GM21526 (cell line): ENCODE results near the gene USP21.

Experiments
- ATAC-seq: cut with Tn5 transposase; IDR thresholded peaks from one replicate; pipeline ENCODE4 v1.9.1; 2021; ENCODE audit warnings: moderate library complexity; ENCODE audit not compliant: unreplicated experiment, low FRiP score

USP21 gene

GRCh38 chr1:161190962-161191521 is 31.7 kb downstream of the USP21 start:
- ATAC-seq = no peak

DNA sequence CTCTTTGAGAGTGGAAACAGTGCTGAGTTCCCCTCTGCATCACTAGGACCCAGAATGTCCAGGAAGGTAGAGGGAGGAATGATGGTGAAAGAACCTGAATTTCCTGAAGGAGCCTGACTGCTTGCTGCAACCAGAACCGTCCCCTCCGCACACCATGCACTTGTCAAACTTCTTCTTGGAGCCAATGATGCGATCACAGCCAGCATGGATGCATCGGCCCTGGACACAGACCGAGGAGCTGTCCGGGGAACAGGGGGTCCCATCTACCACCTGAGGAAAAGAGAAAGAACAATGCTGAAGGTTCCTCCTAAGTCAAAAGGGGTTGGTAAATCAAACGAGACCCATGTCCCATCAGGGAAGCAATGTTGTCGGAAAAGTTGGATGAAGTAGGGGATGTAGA is 32.7 kb downstream of the USP21 start:
- no peak for ATAC-seq

GRCh38 chr1:161192476-161193465 is 33.5 kb downstream of the USP21 start:
- ATAC-seq = no peak

GRCh38 chr1:161193561-161194235 is 34.4 kb downstream of the USP21 start:
- no peak for ATAC-seq

DNA sequence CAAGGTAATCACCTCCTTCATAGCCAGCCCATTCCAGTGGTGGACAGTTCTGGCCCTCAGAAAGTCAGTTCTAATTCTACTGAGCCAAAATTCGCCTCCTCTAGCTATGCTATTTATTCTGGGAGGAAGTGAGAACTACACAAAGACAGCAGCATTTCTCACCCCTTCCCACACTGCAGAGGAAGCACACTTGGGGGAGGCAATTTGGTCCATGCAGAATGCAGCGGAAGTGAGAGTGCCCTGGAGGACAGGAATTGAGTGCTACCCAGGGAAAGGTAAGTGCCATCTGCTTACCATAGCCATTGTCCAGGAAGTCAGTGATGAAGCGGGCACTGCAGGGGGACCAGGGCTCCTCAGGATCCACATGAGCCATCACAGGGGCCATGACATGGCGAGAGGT is 35.9 kb downstream of the USP21 start:
- ATAC-seq = no peak

DNA sequence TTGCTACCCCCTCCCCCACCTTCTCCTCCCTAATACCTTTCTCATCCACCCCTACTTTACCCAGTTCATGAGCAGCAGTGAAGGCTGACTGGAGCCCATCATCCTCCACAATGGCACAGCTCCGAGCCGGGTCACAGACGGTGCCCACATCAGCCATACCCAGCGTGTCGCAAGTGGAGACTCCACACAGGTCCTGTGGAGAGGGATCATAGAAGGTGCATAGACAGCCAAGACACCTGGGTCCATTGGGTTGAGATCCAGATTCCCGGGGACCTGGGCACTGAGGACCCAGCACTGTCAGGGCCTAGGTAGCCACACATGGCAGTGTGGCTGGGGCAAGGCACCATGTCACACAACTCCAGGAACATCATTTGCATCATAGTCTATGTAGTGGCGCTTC is 36.8 kb downstream of the USP21 start:
- ATAC-seq = no peak

DNA sequence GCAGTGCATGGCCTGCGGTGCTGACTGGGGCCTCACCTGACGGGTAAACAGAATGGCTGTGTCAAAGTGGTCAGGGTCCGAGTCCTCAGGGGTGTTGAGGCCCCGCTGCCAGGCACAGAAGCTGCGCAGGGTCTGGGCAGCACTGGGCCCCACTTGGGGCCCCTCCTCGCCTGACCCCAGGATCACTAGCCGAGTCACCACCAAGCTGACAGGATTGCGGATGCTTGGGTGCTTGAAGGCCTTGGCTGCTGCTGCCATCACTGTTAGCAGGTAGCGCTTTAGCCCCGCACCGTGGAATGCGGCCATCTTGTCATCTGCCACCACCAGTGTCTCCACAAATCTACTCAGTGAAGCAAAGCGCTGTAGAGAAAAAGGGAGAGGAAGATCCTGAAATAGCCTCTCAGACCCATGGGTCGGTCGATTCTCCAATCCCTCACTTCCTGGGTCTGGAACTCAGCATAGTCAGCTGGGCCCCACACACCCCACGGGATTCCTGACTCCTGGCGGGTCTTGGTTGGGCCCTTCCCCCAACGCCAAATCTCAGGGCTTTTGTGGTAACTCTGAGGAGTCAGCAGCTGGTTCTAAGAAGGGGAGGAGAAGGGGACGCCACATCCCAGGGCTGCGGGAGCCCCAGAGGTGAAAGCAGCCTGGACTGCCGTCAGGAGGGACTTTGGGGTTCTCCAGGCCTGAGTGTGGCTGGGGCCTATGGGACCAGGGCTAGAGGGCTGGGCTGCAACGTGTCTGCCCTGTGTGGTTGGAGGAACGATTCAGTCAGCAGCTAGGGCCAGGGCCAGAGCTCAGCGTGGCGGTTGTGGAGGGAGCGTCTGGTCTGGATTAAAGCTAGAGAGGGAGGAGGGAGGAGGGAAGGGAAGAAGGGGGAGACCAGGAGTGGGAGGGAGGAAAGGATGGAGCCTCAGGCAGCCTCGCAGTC is 37.5 kb downstream of the USP21 start:
- ATAC-seq = no peak

DNA sequence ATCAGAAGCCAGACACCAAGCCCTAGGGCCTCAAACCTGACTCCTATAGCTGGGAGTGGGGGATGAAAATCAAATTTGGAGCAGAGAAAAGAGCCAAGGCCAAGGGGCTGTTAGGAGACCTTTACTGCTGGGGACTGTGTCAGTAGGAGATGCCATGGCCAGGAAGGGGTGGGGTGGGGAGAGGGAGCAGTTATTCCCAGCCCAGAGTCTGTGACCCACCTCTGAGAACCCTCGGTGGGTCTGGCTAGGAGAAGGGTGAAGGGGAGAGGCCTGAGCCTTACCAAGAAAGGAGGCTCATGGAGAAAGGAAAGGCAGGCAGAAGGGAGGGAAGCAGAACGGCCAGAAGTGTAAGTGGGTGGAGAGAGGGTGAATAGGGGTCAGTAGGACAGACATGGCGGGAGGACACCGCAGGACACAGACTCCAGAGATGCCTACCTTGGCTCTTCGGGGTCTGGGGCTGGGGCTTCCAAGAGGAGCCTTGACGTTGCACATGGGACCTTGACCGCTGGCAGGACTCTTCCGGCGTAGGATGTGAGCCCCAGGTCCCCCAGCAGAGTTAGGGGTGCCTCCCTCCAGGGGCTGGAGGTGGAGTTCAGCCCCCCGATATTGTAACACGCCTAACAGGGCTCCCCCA is 38.4 kb downstream of the USP21 start:
- no peak for ATAC-seq

DNA sequence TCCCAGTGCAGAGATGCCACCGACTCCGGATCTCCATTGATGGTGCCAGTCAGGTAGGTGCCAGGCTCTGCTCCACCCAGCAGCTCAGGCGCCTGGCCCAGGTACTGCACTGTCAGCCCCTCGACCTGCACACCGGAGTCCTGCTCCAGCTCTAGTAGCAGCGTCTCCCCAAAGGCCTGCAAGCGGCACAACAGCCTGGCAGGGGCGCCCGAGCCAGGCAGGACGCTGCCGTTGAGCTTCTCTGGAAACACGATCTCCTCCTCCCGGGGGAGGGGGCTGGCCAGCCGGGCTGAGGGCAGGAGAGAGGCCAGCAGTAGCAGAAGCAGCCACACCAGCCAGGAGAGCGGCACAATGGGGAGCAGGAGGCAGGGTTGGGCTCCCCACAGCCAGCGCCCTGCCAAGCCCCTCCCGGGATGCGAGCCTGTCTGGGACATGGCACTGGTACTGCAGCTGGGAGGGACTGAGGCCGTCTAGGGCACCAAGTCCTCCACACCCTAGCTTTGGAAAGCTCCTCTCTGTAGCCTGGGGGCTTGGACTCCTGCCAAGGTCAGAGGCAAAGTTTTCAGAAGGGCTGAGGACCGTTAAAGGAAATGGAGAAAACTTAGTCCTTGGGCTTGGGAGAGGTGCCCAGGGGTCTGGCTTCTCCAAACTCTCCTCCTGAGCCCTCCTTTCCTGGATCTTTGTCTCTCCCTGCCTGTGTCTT is 39.0 kb downstream of the USP21 start:
- ATAC-seq = no peak

DNA sequence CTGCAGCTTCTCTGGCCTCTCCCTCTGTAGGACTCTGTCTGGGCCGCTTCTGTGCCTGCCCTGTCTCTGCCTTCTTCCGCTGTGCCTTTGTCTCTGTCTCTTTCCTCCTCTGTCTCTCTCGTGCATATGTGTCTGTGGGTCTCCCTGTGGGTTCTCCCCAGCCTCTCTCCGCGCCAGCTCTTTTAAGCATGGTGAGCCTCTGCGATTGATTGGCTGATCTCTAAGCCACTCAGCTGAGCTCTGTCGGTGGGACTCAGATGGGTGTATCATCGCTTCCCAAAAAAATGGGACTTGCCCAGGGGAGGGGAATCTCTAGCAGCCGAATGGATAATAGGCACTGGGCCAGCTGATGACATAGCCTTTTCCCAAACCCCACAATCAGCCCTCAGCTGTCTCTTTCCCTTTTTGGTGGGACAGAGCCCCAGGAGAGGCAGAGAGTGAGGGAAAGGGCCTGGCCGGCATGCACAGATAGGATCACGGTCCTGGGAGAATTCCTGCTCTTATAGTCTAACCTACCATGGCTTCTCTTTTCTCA is 39.7 kb downstream of the USP21 start, which contains the start of gene ADAMTS4:
ADAMTS4 (minus strand) TSS at position 158 of the 535 bp plus-strand sequence. CDS start 427 bp downstream, outside the sequence.
- no peak for ATAC-seq

DNA sequence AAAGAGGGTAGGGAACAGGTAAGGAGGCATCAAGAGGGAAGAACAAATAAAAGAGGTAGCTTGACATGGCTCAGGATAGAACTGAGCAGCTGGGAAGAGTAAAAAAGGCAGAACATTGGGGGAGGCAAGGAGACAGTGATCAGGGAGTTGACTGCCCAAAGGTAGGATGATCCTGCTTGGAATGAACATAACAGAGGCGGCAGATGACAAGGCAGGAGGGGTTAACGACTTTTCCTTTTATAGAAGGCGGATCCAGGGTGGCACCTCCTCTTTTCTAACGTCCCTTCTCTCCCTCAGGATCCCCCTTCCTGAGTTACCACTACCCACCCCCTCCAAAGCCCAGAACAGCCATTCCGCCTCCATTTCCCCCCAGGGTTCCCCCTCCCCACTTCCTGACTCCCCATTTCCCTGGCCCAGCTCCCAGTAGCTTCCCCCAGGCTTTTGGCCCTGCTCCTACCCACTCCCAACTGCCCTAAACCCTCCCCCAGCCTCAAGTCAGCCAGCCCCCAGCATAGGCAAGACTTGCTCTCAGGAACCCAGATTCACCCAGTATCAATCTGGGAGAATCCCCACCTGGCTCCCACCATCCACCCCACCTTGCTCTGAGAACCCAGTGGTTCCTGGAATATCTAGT is 40.3 kb downstream of the USP21 start:
- ATAC-seq = no peak

GRCh38 chr1:161200421-161200991 is 41.2 kb downstream of the USP21 start:
- ATAC-seq = no peak

GRCh38 chr1:161200992-161201835 is 41.9 kb downstream of the USP21 start:
- no peak for ATAC-seq

DNA sequence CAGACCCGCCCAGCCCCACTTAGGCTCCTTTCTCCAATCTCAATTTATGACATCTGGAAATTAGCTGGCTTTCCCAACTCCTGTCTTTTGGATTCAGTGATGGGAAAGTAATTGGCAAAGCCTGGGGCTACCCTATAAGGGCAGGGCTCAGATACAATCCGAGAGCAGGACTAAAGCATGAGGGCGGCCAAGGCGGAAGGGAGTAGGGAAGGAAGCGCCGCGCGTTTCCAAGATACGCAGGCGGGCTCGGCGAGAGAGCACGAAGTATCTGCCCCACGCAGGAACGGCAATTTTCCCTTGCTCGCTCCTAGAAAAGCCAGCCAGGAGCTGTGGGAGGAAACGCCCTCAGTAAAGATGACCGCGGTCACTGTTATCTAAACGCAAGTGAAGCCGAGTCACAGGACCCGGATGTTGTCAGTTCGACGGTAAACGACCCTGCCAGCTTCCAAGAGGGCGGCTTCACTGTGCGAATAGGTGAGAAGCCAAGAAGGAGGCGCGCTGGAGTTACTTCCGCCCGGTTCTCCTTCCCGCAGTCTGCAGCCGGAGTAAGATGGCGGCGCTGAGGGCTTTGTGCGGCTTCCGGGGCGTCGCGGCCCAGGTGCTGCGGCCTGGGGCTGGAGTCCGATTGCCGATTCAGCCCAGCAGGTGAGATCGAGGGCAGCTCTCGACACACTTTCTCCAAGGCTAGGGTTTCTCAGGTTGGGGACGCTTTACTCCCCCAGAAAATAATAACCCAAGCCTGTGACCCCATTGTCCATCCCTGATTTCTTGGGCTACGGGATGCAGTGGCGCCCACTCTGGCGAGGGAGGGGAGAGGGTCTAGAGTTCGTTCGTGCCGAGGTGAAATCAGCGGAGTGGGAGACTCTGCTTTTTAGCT is 42.8 kb downstream of the USP21 start, which contains the start of gene NDUFS2:
NDUFS2 (plus strand) TSS at position 532 of the 877 bp plus-strand sequence; CDS start at position 551, 19 bp downstream.
- peak; percentile 93 for ATAC-seq

DNA sequence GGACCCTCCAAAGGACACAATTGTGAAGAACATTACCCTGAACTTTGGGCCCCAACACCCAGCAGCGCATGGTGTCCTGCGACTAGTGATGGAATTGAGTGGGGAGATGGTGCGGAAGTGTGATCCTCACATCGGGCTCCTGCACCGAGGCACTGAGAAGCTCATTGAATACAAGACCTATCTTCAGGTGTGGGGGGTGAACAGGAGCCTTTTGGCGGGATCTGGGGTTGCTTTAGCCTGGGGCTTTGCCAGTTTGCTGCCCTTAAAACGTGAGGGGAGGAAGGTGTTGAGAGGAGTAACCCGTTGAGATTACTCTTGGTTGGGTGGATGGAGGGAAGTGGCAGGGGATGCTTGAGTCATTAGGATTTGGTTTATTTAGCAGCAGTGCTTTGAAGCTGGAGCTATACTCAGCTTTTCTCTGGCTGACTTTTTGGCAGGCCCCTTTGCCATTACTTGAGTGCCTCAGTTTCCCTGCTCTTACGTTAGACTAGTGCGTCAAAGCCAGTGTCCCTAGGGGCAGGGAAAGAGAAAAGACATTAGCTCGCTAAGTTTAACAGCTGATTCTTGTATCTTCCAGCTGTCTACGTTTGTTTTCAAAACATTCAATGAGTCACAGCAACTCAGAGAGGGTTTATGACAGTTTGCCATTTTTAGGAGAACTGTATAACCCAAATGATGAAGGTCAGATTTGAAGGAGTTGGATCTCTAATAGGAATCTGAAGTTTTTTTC is 47.3 kb downstream of the USP21 start:
- no peak for ATAC-seq
